Activated CD8-positive, alpha-beta memory T cell treated with anti-CD3 and anti-CD28 coated beads, Interleukin-2, amount 10 ng/mL, durations not matched to agents 7 days and 5 days (primary cell): ENCODE measurements around the gene TMSB15A. TPM values are rescaled to one million over a fixed set of nuclear protein-coding genes. Genes with fewer than 3 reads are reported as not detected.
"Not testable (repeated sequence)": the region's sequence is repeated elsewhere in the genome, so short reads cannot be mapped to it uniquely, and the experiment has no call there.

ENCODE experiments used
- ATAC-seq: fragments of 150-1000 bp; cut with Tn5 transposase; one replicate; pipeline ENCODE4 v1.10.0; 2021; ENCODE audit warnings: moderate library complexity
- CTCF ChIA-PET: fragments of 350-600 bp; sonication (Branson Sonifier 250); formaldehyde crosslinking; loops from one replicate; lab custom pipeline; 2021; ENCODE audit warnings: antibody characterized with exemption; lab: Charles Lee
- DNase-seq: peaks from one replicate; pipeline ENCODE4 v3.0.0-alpha.2; 2020
- H3K27ac Mint-ChIP-seq: one replicate; pipeline ENCODE4 v1.8.0; 2021; ENCODE audit warnings: mild to moderate bottlenecking, mixed read lengths
- H3K27me3 Mint-ChIP-seq: one replicate; pipeline ENCODE4 v1.8.0; 2021; ENCODE audit warnings: mixed read lengths
- H3K36me3 Mint-ChIP-seq: one replicate; pipeline ENCODE4 v1.8.0; 2021; ENCODE audit warnings: mild to moderate bottlenecking, mixed read lengths
- H3K4me1 Mint-ChIP-seq: one replicate; pipeline ENCODE4 v1.8.0; 2021; ENCODE audit warnings: mixed read lengths
- H3K4me3 Mint-ChIP-seq: one replicate; pipeline ENCODE4 v1.8.0; 2021; ENCODE audit warnings: mild to moderate bottlenecking, moderate library complexity, mixed read lengths
- H3K9me3 Mint-ChIP-seq: one replicate; pipeline ENCODE4 v1.8.0; 2022; ENCODE audit warnings: low read depth, mixed read lengths
- total RNA-seq, 2 experiments: library from RNA; stranded (reverse); gene quantifications; one replicate each; pipeline ENCODE4 v1.2.3, GENCODE V29; 2021

Gene TMSB15A
- under 1 TPM; 0.56 to 0.76 TPM for total RNA-seq

GRCh38 chrX:102515975-102516941 lies at the start of gene TMSB15A:
Gene TMSB15A (minus strand): TSS chrX:102516739.
- CTCF ChIA-PET, result no interaction called here
- peak; percentile 60 for DNase-seq
- Mint-ChIP-seq H3K4me1 (peaks cover 4% of the 10 kb centered on the region), H3K27me3 (peaks cover 38% of the 10 kb centered on the region), H3K9me3 (no peaks in the 10 kb centered on the region), H3K36me3 (no peaks in the 10 kb centered on the region), H3K4me3 (peak within 1 kb of the TSS; percentile 67), H3K27ac (no peak within 1 kb of the TSS)
- peak; percentile 95 for ATAC-seq

DNA sequence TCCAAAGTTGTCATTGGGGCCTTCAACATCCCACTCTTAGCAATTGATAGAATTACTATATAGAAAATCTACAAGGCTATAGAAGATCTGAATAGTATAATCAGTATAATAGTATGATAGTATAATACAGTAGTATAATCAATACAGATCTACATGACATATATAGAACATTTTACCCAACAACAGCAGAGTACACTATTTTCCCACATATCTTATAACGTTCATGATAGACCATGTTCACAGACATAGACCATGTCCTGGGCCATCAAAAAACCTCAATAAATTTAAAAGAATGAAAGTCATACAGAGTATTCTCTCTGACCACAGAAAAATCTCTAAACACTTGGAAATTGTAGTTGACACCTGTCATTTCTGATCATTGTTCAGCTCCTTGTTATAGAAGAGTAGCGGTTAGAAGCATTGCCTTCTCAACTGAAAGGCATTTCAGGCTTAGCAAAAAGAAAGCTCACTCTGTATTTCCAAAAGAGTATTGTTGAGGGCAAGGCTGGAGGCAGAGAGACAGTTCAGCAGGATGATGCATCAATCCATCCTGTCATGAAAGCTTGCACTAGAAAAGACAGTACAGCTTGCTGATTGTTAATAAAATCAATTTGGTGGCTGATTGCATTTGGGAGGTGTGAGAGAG lies 44.0 kb upstream of the TMSB15A start:
- ATAC-seq, result peak; percentile 12
- CTCF ChIA-PET, result no interaction called here
- DNase-seq, result no peak
- H3K9me3 Mint-ChIP-seq, result no peaks in the 10 kb centered on the region
- no peak overlapping the region for H3K4me3 Mint-ChIP-seq
- H3K4me1 Mint-ChIP-seq, result no peaks in the 10 kb centered on the region
- no peaks in the 10 kb centered on the region for H3K36me3 Mint-ChIP-seq
- peaks cover 5% of the 10 kb centered on the region for H3K27me3 Mint-ChIP-seq
- H3K27ac Mint-ChIP-seq, result no peak overlapping the region

DNA sequence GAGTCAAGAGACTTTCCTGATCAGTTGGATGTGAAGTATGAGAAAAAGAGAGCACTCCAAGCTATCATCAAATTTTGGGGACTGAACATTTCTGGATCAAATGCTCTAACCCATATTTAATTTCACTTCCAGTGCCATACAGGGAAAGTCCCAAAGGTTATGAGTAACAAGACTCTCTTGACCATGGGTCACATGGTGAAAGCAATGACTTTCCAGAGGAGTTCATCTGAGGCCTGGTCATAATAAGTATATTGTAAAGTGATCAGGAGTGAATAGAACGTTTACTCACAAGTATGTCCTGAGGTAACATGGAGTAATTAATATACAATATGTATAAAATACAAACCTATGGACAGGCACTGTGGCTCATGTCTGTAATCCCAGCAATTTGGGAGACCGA lies 42.1 kb upstream of the TMSB15A start:
- H3K27me3 Mint-ChIP-seq, result peaks cover 5% of the 10 kb centered on the region
- DNase-seq (no peak), ATAC-seq (no peak)
- no peaks in the 10 kb centered on the region for H3K36me3 Mint-ChIP-seq
- CTCF ChIA-PET, result no interaction called here
- H3K9me3 Mint-ChIP-seq, result no peaks in the 10 kb centered on the region
- H3K4me3 Mint-ChIP-seq, result no peak overlapping the region
- no peak overlapping the region for H3K27ac Mint-ChIP-seq
- H3K4me1 Mint-ChIP-seq, result no peaks in the 10 kb centered on the region

DNA sequence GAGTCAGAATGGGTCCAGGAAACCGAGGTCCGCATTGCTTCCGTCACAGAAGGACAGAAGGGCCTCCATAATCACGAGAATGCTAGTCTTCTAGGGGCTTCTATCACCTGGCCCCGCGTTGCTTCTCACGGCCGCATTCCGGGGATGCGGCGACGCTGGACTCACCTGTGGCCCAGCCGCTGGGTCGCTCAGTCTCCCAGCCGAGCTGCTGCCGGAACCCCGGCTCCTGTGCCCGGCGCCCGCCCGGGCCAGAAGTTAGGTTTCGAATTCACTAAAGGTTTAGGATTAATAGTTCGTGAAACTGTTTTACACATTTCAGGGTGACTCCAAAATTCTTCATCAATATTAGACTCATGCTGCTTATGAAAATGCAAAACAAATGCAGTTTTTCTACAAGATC lies 31.7 kb upstream of the TMSB15A start:
- CTCF ChIA-PET, result no interaction called here
- DNase-seq (no peak), ATAC-seq (no peak)
- no peak overlapping the region for H3K27ac Mint-ChIP-seq
- H3K27me3 Mint-ChIP-seq, result no peaks in the 10 kb centered on the region
- H3K4me3 Mint-ChIP-seq, result no peak overlapping the region
- no peaks in the 10 kb centered on the region for H3K9me3 Mint-ChIP-seq
- H3K36me3 Mint-ChIP-seq, result no peaks in the 10 kb centered on the region
- no peaks in the 10 kb centered on the region for H3K4me1 Mint-ChIP-seq

GRCh38 chrX:102546828-102547493 lies 30.4 kb upstream of the TMSB15A start:
- Mint-ChIP-seq H3K27me3 (no peaks in the 10 kb centered on the region), H3K4me3 (peak overlapping the region; percentile 73), H3K36me3 (no peaks in the 10 kb centered on the region), H3K9me3 (no peaks in the 10 kb centered on the region), H3K4me1 (no peaks in the 10 kb centered on the region), H3K27ac (peak overlapping the region; percentile 65)
- DNase-seq (peak; percentile 43), ATAC-seq (peak; percentile 65)
- CTCF ChIA-PET, result no interaction called here

- ATAC-seq, CTCF ChIA-PET, H3K27me3 Mint-ChIP-seq, DNase-seq, H3K9me3 Mint-ChIP-seq, H3K4me3 Mint-ChIP-seq, H3K36me3 Mint-ChIP-seq, H3K27ac Mint-ChIP-seq, H3K4me1 Mint-ChIP-seq: not testable (repeated sequence)
These were observed 29.6 kb upstream of the TMSB15A start for GRCh38 chrX:102546175-102546574.

DNA sequence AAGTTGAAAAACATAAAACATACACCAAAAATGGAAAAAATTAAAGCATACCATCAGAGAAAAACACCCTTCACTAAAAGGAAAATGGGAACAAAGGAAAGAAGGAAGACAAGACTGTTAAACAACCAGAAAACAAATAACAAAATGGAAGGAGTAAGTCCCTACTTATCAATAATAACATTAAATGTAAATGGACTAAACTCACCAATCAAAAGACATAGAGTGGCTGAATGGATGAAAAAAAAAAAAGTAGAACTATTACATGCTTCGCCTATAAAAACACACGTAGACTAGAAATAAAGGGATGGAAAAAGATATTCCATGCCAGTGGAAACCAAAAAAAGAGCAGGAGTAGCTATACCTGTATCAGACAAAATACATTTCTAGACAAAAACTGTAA lies 19.4 kb upstream of the TMSB15A start:
- no peak overlapping the region for H3K27ac Mint-ChIP-seq
- ATAC-seq (no peak), DNase-seq (no peak)
- peaks cover 12% of the 10 kb centered on the region for H3K27me3 Mint-ChIP-seq
- CTCF ChIA-PET, result no interaction called here
- H3K9me3 Mint-ChIP-seq, result no peaks in the 10 kb centered on the region
- no peaks in the 10 kb centered on the region for H3K36me3 Mint-ChIP-seq
- H3K4me1 Mint-ChIP-seq, result no peaks in the 10 kb centered on the region
- H3K4me3 Mint-ChIP-seq, result no peak overlapping the region

DNA sequence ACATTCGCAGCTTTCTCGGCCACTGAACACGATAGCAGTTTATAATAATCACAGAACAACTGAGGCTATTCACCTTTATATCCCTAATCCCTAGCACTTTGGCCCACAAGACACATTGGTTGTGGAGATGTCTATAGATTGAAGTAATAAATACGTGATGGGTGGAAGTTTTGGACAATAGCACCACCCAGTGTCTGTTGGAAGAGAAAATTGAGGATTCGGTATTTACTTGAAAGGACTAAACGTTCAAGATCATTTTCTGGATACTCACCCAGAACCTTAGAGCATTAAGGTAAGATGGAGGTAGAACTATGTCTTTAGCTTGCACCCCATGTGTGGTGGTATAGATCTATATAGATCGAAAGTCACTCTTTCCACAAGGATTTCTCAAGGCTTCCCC lies 787 bp upstream of the TMSB15A start:
- ATAC-seq (no peak), DNase-seq (no peak)
- Mint-ChIP-seq H3K36me3 (no peaks in the 10 kb centered on the region), H3K27me3 (peaks cover 38% of the 10 kb centered on the region), H3K4me3 (no peak overlapping the region), H3K4me1 (peaks cover 4% of the 10 kb centered on the region), H3K27ac (no peak overlapping the region), H3K9me3 (no peaks in the 10 kb centered on the region)
- CTCF ChIA-PET, result no interaction called here

- no peak overlapping the region for H3K4me3 Mint-ChIP-seq
- H3K9me3 Mint-ChIP-seq, result no peaks in the 10 kb centered on the region
- CTCF ChIA-PET, result no interaction called here
- H3K36me3 Mint-ChIP-seq, result no peaks in the 10 kb centered on the region
- ATAC-seq (no peak), DNase-seq (no peak)
- H3K27me3 Mint-ChIP-seq, result peaks cover 44% of the 10 kb centered on the region
- H3K27ac Mint-ChIP-seq, result no peak overlapping the region
- H3K4me1 Mint-ChIP-seq, result peaks cover 4% of the 10 kb centered on the region
These were observed 2.0 kb downstream of the TMSB15A start for GRCh38 chrX:102514536-102514935.

DNA sequence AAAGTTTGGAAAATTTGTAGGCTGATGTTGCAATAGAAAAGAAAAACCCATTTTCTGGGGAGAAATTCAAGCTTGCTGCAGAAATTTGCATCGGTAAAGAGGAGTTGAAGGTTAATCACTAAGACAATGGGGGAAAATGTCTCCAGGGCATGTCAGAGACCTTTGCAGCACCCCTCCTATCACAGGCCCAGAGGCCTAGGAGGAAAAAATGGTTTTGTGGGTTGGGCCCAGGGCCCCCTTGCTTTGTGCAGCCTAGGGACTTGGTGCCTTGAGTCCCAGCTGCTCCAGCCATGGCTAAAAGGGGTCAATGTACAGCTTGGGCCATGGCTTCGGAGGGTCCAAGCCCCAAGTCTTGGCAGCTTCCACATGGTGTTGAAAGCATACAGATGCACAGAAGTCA lies 17.8 kb downstream of the TMSB15A start:
- ATAC-seq (no peak), DNase-seq (no peak)
- H3K4me3 Mint-ChIP-seq, result no peak overlapping the region
- CTCF ChIA-PET, result no interaction called here
- H3K4me1 Mint-ChIP-seq, result no peaks in the 10 kb centered on the region
- no peaks in the 10 kb centered on the region for H3K36me3 Mint-ChIP-seq
- H3K27ac Mint-ChIP-seq, result no peak overlapping the region
- peaks cover 2% of the 10 kb centered on the region for H3K27me3 Mint-ChIP-seq
- H3K9me3 Mint-ChIP-seq, result no peaks in the 10 kb centered on the region

DNA sequence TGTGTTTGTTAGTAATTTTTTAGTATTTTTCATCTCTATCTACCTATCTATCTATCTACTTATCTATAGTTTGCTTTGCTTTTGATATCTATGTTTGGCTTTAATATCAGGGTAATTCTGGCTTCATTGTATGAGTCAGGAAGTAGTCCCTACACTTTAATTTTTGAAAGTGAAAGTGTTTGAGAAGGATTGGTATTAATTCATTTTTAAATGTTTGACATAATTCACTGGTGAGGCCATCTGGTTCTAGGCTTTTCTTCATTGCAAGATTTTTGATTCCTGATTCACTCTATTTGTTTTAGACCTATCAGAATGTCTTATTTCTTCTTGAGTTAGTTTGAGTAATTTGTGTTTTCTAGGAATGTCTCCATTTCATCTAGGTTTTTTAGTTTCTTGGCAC lies 24.8 kb downstream of the TMSB15A start:
- no peaks in the 10 kb centered on the region for H3K27me3 Mint-ChIP-seq
- no peak for ATAC-seq
- CTCF ChIA-PET, result no interaction called here

GRCh38 chrX:102478765-102479164 lies 37.8 kb downstream of the TMSB15A start:
- H3K4me3 Mint-ChIP-seq, H3K27me3 Mint-ChIP-seq, H3K27ac Mint-ChIP-seq, H3K36me3 Mint-ChIP-seq, CTCF ChIA-PET, DNase-seq, H3K4me1 Mint-ChIP-seq, ATAC-seq, H3K9me3 Mint-ChIP-seq: not testable (repeated sequence)

More for the DNA sequence above, 24.8 kb downstream of the TMSB15A start:
- DNase-seq, result no peak
- Mint-ChIP-seq H3K9me3 (no peaks in the 10 kb centered on the region), H3K4me1 (no peaks in the 10 kb centered on the region), H3K36me3 (no peaks in the 10 kb centered on the region), H3K27ac (no peak overlapping the region), H3K4me3 (no peak overlapping the region)

DNA sequence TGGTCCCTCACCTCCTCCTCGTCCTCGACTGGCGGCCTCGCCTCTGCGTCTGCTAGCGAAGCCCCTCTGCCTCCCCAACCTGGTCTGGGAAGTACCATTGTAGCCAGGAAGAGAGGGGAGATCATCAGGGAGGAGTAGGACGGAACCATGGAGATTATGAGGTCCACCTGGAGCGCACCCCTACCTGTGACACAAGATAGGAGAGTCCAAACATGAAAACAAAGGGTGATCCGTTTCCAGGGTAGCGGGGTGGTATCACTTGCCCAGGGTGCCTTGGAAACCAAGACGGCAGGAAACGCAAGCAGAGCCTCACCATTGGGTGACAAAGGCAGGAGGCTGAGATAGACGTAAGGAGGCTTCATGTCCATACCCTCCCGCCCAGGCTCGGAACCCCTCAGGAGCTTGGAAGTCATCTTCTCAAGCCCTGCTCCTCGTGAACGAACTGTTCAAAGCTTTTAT lies 44.7 kb downstream of the TMSB15A start, which contains the start of gene TCP11X2:
Gene TCP11X2 (minus strand): TSS at position 51 of the 459 bp plus-strand sequence.
- H3K27ac Mint-ChIP-seq, H3K27me3 Mint-ChIP-seq, H3K4me3 Mint-ChIP-seq, DNase-seq, ATAC-seq, H3K36me3 Mint-ChIP-seq, H3K9me3 Mint-ChIP-seq, H3K4me1 Mint-ChIP-seq, CTCF ChIA-PET: not testable (repeated sequence)
